GM21825 (cell line): ENCODE results near the gene VN1R5.
"Not testable (repeated sequence)": the region's sequence is repeated elsewhere in the genome, so short reads cannot be mapped to it uniquely, and the experiment has no call there.

Experiments used
- ATAC-seq: cut with Tn5 transposase; IDR thresholded peaks from one replicate; pipeline ENCODE4 v1.9.1; 2021; ENCODE audit warnings: mild to moderate bottlenecking, moderate library complexity; ENCODE audit not compliant: unreplicated experiment

The VN1R5 gene

DNA sequence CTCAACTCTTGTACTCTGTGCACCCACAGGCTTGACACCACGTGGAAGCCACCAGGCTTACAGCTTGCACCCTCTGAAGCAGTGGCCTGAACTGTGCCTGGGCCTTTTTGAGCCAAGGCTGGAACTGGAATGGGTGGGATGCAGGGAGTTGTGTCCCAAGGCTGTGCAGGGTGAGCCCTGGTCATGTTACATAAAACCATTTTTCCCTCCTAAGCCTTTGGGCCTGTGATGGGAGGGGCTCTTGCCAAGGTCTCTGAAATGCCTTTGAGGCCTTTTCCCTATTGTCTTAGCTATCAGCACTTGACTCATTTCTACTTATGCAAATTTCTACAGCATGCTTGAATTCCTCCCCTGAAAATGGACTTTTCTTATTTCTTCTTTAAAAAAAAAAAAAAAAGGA lies 14.1 kb downstream of the VN1R5 start:
- ATAC-seq = no peak

DNA sequence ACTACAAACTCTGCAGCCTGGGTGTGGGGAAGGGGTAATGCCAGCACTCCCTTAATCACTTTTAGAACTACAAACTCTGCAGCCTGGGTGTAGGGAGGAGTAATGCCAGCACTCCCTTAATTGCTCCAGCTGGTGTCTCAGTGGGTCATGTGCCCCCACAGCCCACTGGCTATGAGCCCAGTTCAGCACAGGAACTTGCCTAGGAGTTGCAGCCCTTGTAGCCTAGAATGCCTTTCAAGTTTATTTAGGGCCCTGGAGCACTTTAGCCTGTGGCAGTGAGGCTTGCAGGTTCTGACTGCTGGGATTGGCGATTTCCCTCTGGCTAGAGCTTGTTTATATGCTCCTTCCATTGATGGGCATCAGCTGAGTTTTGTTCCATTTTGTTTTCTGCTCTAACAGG lies 17.1 kb downstream of the VN1R5 start:
- ATAC-seq = no peak

DNA sequence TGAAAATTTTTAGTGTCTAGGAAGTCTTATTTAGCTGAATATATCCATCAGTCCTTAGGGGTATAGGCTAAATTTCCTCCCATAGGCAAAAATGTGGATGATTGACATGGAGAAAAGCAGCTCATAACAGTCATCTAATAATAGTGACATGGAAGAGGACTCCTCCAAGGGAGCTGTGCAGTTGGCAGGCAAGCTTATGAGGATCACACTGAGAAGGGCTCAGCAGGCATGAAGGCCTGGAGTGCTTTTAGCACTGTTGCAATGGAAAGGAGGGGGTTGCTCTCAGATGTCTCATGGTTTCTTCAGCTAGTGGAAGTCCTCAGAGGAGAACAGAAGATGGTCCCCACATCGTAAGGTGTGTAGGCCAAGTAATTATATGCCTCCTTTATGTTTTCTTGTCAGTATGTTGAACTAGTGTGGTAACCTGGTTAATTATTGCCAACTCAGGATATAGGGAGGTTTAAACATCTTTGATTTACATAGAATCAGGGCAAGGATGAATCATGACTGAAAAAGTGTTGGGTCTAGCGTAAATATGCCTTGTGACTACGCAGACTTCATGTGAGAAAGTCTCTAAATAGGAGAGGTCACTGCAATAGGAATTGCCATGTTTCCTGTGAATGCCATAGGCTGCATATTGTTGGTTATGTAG lies 18.9 kb downstream of the VN1R5 start:
- ATAC-seq = no peak

DNA sequence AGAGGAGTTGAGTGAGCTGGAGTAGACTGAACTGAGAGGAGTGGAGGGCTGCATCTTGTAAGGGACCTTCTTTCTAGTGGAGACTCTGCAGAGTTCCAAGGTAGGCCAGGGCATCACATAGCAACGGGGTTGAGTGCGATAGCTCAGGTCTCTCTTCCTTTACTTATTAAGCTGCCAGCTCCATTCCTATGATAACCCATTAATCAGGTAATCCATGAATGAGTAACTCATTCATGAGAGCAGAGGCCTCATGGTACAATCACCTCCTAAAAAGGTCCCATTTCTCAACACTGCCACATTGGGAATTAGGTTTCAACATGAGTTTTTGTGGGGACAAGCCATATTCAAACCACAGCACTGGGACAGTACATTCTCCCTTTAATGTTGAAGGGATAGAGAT lies 21.3 kb downstream of the VN1R5 start:
- no peak for ATAC-seq

DNA sequence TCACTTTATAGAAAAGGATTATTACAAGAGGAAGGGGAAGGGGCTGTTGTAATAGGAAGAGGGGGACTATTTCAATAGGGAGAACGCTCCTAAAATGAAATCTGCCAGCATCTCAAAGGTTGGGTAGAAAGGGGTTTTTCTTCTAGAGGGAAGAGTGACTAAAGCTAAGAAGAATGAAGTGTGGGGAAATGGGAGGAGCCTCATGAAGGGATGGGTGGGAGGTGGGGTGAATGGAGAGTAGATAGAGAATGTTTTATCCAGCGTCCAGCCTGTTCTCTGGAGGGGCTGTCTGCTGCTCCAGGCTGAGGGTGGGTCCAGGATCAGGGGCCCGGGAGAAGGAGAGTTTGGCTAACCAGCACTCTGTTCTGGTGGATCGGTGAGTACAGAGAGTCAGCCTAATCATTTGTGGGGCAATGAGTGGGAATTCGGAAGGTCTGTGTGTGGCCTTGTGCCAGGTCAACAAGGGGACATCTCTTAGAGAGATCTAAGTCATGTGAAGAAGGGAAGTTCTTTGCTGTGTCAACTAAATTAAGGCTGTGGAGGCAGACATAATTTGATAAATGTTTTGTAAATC lies 25.2 kb downstream of the VN1R5 start:
- ATAC-seq = no peak

DNA sequence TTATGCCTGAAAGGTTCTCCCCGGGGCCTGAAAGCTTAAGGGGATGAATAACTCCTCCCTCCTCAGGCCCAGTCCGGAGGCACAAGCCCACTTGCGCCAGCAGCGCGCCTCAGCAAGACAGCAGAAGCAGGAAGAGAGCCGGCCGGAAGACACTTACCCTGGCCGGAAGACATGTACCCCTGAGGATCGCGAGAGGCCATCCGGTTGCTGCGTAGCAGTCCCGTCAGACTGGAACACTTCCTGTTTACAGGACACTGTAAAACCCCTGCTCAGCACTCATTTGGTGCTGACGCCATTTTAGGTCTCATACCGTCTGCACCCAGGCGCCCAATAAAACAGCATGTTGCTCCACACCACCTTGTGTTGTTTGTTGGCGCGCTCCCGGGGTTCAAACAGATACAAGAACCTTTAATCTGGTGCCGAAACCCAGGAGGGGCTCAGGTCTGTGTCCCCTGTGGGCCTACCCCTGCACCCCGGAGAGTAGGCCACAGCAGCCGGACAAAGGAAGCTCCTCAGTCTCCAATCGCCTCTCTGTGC lies 30.3 kb downstream of the VN1R5 start:
- ATAC-seq = no peak

DNA sequence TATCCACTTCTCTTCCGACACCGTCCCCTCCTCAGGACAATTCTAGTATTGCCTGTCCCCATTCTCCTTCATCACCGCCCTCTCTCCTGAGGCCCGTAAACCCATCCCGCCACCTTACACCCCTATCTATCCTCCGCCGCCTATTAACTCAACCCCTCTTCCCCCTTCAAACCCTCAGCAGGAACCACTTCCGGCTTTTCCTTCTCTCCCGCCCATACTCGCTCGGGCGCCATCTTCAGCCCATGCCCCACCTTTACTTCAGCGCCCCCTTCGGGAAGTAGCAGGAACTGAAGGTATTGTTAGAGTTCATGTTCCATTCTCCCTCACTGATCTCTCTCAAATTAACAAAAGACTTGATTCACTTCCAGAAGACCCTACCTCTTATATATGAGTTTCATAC lies 31.6 kb downstream of the VN1R5 start:
- ATAC-seq = no peak

DNA sequence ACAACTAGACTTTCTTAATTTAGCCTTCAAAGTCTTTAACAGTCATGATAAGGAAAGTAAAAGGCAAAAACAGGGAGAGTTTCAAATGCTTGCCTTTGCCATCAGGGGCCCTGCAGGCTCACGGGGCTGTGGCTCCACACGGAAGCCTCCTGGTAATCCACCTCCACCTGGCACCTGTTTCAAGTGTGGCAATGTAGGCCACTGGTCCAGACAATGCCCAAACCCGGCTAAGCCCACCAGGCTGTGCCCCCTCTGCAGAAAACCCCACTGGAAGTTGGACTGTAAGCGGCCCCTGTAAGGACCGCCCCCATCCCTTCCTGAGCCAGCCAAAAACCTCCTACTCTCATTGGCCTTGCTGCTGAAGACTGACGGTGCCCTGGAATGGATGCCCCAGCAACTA lies 32.5 kb downstream of the VN1R5 start:
- ATAC-seq = no peak

DNA sequence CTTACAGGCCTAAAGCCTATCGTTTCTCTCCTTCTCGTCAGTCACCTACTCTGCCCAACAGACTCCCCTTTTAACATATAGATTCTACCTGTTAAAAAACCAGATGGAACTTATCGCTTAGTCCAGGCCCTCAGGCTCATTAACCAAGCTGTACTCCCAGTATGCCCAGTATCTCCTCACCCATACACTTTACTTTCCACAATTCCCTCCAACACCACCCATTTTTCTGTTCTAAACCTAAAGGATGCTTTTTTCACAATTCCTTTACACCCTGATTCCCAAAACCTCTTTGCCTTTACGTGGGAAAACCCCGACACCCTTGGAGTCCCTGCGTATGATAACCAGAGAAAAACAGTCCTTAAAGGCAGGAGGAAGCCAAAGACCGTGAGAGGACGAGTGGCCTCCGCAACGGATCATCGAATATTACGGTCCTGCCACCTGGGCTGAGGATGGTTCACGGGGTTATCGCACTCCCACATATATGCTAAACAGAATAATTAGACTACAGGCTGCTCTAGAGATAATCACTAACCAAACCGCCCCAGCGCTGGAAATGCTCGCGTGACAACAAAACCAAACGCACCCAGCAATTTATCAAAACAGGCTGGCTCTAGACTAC lies 33.5 kb downstream of the VN1R5 start:
- ATAC-seq = not testable (repeated sequence)

DNA sequence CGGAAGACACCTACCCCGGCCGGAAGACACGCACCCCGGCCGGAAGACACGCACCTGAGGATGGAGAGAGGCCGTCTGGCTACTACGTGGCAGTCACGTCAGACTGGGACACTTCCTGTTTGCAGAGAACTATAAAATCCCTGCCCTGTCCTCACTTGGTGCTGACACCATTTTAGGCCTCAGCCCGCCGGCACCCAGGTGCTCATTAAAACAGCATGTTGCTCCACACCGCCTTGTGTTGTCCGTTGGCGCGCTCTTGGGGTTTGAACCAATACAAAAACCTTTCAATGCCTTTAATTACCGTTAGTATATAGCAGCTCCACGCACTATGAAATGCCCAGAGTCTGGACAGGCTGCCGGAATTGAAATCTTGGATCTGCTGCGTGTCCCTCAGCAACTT lies 34.7 kb downstream of the VN1R5 start:
- ATAC-seq = no peak

DNA sequence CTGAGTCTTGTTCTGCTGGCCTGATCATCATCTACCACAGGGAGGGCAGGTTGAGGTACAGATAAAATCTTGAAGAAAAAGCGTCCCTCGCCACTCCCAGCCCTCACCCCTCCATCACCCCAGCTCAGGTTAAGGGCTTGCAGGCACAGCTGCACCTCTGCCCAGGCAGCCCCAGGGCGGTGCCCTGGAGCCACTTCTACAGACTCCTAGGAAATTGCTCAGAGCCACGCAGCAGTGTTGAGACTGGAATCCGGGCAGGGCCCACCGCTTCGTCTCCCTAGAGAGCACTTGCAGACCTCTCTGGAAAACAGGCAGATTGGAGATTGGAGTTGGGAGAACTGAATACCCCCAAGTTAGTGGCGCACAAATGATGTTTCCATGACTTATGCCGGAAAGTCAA lies 35.3 kb downstream of the VN1R5 start:
- ATAC-seq = no peak

DNA sequence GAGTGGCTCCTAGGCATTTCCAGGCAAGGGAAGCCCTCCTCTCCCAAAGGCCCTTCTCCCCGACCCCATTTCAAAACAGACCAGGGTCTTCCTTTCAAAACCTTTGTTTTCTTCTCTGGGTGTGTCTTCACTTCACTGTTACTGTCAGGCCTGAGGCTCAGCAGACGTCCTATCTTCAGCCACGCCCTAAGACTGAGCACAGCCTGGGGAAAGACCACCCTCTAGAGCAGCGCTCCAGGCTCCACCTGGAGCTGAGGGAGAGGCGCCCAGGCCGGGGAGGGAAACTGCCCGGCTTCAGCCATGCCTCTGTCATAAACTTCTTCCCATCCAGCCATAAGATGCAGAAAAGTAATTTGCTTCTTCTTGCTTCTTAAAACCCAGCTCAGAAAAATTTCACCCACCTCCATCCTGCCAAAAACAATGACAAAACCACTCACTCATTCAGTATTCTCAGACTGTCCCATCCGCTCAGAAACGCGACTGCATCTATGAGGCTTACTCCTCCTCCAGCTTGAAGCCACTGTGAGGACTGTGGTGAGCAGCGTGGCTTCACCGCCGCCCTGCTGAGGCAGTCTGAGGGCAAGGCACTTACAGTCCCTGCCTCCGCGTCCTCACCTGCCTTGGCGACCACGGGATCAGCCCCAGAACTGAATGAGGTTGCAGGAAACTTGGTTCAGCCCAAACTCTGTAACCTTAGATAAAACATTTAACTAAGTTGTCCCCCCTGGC lies 36.1 kb downstream of the VN1R5 start:
- ATAC-seq = no peak

DNA sequence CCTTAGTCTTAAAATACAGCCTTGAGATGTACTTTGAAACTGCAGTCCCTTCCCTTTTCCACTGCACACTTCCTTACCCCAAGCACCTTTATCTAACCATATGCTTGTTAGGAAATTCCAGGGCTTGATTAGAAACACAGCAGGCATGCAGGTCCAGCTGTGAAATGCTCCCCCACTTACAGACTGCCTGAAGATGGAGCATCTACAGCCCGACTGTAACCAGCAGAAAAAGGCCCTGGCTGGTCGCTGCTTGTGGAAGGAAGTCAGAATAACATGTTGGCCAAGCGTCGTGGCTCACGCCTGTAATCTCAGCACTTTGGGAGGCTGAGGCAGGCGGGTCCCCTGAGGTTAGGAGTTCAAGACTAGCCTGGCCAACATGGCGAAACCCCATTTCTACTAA lies 37.2 kb downstream of the VN1R5 start:
- no peak for ATAC-seq

DNA sequence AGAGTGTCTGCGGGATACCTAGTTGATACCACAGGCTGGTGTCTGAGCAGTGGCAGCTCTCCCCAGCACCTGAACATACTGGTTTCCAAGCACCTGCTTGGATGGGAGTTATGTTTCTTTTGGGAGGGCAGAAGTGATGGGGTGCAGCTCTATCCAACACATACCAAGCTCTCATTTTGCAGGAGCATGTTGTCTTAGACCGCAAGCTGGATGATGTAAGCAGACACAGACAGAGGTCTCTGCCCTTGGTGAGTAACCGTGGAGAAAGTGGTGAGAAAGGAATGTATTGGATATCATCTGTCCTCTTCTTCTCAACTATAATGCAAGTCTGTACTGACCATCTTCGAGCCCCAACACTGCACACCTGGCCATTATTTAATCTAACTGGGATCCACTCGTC lies 38.4 kb downstream of the VN1R5 start:
- ATAC-seq = no peak

DNA sequence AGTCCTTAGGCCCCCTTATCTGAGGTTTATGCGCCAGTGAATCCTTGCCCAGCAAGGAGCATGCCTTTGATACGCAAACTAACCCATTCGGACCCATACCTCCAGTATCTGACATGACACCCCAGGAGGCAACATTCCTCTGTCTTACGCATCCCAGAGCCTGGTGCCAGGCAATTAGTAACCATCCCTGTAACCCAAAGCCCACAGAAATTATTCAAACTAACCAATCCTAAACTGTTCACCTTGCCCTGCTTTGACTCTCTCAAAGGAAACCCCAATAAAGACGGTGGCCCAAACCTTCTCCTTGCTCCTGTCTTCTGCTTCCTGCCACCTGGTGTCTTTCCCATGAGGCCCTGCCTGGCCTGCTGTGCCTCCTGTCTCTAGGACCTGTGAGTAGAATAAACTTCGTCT lies 39.4 kb downstream of the VN1R5 start:
- ATAC-seq = no peak

DNA sequence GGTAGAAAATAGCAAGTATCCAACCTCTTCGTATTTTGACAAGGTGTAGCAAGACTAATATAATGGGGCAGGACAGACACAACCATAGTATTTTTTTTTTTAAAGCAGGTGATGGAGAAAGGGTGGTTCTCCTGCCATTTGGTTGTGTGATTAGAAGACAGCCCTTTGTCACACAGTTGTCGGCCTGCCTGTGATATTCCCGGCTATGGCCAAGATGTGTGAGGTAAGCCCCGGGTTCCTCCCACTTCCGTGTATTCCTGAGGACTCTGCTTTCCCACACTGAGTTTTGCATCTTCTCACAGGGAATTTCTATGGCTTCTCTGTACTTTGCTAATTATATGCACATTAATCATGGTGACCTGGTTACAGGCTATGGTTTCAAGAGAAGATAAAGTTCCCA lies 39.9 kb downstream of the VN1R5 start:
- ATAC-seq = no peak

DNA sequence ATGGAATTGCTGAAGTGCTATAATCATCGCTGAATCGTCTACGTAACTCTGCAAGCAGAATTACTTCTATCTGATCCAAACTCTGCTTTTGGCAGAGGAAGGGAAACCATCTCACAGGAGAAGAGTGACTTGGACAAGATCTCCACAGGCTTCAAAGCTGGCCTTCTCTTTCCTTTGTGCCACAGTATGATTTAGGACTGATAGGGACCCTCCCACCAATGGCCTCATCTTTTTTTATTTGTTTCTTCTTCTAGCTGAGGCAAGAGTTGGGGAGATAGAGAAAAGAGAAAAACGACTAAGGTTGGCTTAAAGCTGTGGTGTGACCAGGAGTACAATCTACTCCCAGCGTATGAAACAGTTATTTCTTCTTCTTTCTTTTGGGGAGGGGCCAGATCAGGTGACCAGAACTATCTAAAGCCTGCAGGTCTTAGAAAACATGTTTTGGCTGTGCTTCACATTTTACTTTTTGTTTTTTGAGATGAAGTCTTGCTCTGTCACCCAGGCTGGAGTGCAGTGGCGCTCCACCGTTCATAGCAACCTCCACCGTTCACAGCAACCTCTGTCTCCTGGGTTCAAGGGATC lies 40.8 kb downstream of the VN1R5 start:
- no peak for ATAC-seq

DNA sequence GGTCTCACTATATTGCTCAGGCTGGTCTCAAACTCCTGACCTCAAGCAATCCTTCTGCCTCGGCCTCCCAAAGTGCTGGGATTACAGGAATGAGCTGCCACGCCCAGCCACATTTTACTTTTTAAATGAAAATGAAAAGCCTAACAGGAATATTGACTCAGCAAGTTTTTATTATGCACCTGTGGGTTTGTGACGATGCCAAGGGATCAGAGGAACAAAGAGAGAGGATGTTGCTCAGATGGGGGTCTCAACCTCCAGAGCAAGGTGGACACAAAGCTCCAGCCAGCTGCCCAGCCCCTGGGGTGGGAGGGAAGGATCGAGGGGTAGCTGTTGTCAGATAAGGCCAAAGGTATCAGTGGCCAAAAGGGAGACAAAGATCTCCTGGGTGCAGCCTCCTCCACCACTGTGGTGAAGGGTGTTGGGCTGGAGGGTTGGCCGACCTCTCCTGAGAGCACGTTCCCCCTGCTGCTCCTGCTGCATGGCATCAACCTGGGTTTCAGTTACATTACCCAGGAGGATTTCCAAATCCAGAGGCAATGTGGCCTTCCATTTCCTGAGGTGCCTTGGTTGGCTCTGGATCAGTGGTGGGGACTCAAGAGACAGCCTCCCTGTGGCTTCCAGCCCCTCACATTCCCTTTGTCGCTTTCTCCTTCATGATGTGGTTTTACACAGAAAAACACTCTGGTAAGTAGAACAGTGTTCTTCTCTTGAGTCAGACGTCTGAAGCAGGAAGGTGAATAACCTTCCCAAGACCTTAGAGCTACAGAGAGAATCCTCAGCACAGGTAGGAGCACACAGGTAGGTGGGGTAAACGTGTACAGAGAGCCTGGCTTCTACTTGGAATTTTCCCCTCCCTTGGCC lies 41.6 kb downstream of the VN1R5 start:
- ATAC-seq = no peak

DNA sequence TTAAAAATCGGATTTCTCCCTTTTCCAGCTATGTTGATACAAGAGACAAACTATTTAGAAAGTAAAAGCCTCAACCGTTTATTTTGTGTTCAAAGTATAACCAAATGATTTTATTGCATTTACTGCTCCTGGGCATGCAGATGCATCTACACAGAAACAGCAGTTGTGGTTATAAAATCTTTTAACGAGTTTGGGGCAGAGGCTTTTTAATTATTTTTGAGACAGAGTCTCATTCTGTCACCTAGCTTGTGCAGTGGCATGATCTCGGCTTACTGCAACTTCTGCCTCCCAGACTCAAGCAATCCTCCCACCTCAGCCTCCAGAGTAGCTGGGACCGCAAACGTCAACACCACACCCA lies 42.2 kb downstream of the VN1R5 start:
- ATAC-seq = no peak

DNA sequence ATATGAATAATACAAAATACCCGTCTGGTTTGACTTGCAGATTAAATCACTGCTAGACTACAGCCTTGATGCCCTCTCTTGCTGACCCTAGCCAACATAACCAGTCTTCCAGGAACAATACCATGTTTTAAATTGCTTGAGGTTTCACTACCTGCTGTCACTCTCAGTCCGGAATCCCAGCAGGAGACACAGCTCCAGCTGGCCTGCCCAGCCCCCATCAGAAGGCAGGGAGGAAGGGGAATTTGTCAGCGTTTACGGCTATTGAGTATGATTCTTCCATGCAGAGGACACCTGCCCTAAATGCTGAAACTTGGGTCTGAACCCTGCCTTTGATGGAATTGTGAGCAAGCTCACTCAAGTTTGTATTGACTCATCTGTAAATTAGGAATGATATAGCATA lies 42.8 kb downstream of the VN1R5 start:
- ATAC-seq = no peak
